Uterus (tissue), 2 donors: Measurements from ENCODE around the gene PROC.

ENCODE experiments used
- CTCF ChIP-seq, 4 experiments: fragments of 200-600 bp in 2 of 4; fragments of 450-650 bp in 2 of 4; sonication (generic) in 2 of 4; IDR thresholded peaks; one replicate each; pipeline ENCODE4 v1.5.1; 2016 to 2019; ENCODE audit warnings: antibody characterized with exemption in 4 of 4, mild to moderate bottlenecking in 2 of 4, moderate library complexity in 1 of 4
- POLR2A ChIP-seq, 2 donors: fragments of 450-650 bp; IDR thresholded peaks; one replicate each; pipeline ENCODE4 v1.6.1; 2016; ENCODE audit warnings: antibody characterized with exemption in 2 of 2, mild to moderate bottlenecking in 1 of 2, moderate library complexity in 1 of 2

GRCh38 chr2:127389778-127390435 is 28.3 kb upstream of the PROC start:
- TF ChIP-seq CTCF (IDR thresholded peaks at IDR 0.05): no peak
- TF ChIP-seq POLR2A (IDR thresholded peaks at IDR 0.05): no peak
